Measurements from ENCODE around the gene SLC35F1.

- TF ChIP-seq CTCF (IDR thresholded peaks at IDR 0.05; ENCODE audit: poor library complexity) (peak; percentile 67), EZH2 (IDR thresholded peaks at IDR 0.05; ENCODE audit: borderline replicate concordance) (no peak)
Observed at GRCh38 chr6:118284736-118285360, 377.8 kb downstream of the SLC35F1 start.

Measured in hepatocyte (in vitro differentiated cells).